GM12874 (cell line): ENCODE results near the gene THOP1.

ENCODE experiments used
- CTCF ChIP-seq: IDR thresholded peaks from 2 replicates; pipeline ENCODE4 v1.5.1; 2011; ENCODE audit warnings: low read depth, mild to moderate bottlenecking, control low read depth, low read length, moderate library complexity; ENCODE audit not compliant: insufficient read depth

THOP1 gene

GRCh38 chr19:2804156-2805004 lies 19.1 kb downstream of the THOP1 start:
- no peak for TF ChIP-seq CTCF

DNA sequence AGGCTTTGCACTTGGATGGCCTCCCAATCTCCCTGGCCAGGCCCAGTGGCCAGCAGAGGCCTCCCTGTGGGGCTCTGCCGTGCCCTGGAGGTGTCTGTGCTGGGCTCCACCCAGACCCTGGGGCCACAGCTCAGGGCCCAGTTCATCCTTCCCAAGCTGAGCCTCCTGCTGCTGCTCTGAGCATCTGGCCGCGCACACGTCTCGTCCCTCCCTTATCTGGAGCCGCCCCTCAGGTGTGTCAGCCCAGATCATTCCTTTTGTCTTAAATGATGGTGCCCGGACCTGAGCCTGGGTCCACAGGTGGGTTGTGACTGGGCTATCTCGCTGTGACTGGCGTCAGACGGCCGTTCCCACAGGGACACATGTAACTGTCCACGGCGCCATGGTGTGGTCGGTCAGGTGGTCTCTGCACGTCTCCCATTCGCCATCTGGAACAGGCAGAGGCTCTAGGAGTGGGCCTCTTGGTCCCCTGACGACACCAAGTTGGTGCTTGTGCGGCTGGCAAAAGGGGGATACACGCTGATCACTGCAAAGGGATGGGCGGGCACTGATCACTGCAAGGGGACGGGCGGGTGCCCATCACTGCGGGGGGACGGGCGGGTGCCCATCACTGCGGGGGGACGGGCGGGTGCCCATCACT lies 20.1 kb downstream of the THOP1 start:
- no peak for TF ChIP-seq CTCF

- TF ChIP-seq CTCF = no peak
These were observed 20.8 kb downstream of the THOP1 start for GRCh38 chr19:2805991-2806649.

- TF ChIP-seq CTCF = no peak
These were observed 21.6 kb downstream of the THOP1 start for GRCh38 chr19:2806736-2807378.

DNA sequence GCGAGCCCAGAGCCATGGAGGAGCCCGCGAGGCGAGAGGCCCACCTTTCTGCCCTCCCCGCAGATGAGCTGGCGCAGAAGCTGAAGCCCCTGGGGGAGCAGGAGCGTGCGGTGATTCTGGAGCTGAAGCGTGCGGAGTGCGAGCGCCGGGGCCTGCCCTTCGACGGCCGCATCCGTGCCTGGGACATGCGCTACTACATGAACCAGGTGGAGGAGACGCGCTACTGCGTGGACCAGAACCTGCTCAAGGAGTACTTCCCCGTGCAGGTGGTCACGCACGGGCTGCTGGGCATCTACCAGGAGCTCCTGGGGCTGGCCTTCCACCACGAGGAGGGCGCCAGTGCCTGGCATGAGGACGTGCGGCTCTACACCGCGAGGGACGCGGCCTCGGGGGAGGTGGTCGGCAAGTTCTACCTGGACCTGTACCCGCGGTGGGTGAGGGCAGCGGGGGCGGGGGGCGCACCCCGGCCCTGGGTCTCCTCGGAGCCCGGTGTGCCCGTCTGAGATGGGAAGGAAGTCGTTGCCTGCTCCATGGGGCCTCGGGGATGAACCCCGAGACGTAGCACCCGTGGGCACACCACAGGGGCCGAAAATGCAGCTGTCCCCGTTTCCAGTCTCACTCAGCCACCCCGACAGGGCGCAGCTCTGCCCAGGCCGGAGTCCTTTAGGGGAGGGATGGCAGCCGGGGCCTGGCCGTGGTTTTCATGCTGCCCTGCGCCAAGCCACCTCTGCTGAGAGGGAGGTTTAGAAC lies 22.3 kb downstream of the THOP1 start:
- no peak for TF ChIP-seq CTCF

DNA sequence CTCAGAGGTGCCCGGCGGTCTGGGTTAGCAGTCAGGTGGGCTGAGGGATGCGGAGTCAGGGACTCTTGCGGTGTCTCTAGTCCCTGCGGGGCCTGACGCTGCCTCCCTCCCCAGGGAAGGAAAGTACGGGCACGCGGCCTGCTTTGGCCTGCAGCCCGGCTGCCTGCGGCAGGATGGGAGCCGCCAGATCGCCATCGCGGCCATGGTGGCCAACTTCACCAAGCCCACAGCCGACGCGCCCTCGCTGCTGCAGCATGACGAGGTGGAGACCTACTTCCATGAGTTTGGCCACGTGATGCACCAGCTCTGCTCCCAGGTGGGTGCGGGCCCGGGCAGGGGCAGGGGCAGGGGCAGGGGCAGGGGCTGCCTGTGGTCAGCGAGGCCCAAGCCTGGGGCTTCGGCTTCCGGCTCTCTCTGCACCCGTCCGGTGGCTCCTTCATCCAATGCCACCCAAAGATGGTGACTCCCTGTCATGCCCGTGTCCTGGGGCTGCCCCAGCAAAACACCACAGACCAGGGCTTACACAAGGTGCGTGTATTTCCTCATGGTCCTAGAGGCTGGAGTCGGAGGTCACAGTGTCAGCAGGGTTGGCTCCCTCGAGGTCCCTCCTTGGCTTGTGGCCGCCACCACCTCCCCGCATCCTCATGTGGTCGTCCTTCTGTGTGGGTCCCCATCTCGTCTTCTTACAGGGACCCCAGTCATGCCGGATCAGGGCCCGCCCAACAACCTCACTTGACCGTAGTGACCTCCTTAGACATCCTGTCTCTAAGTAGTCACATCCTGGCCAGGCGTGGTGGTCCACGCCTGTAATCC lies 23.0 kb downstream of the THOP1 start:
- TF ChIP-seq CTCF = no peak
